ENCODE data around the gene MIS12.

MIS12 gene

DNA sequence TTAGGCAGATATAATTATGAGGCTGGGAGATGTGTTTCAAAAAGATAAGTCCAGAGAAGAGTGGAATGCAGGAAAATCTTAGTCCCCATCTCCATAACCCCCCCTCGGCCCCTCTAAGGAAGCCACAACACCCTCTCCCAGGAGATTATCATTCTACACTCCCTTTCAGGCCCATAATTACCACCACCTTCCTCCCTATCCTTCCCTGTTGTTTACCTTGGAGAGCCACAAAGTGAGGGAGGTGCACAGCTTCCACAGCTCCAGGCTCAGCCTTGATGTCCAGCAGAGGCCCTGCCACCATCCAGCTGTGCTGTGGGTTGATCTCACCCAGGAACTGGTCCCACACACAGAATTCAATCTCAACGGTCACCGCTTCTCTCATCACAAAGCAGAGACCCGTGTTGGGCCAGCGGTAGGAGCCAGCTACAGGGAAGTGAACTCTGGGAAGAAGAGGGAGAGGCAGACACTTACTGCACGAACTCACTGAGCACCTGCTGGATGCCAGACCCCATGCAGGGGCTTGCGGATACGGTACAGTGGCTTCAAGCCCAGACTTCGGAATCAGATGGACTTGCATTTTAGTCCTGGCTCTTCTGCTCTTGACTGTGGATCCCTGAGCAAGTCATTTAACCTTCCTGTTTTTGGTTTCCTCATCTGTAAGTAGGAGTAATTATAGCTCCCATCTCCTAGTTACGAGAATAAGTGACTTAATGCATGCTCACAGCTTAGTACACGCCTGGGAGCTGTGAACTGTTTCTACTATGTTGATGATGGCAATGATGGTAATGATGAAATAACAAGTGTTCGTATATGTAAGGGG is 44.1 kb downstream of the MIS12 start:
- no peak overlapping the region for H3K4me3 ChIP-seq
- H3K27me3 ChIP-seq = no peaks in the 10 kb centered on the region
- TF ChIP-seq, protein P1, sequence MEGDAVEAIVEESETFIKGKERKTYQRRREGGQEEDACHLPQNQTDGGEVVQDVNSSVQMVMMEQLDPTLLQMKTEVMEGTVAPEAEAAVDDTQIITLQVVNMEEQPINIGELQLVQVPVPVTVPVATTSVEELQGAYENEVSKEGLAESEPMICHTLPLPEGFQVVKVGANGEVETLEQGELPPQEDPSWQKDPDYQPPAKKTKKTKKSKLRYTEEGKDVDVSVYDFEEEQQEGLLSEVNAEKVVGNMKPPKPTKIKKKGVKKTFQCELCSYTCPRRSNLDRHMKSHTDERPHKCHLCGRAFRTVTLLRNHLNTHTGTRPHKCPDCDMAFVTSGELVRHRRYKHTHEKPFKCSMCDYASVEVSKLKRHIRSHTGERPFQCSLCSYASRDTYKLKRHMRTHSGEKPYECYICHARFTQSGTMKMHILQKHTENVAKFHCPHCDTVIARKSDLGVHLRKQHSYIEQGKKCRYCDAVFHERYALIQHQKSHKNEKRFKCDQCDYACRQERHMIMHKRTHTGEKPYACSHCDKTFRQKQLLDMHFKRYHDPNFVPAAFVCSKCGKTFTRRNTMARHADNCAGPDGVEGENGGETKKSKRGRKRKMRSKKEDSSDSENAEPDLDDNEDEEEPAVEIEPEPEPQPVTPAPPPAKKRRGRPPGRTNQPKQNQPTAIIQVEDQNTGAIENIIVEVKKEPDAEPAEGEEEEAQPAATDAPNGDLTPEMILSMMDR (IDR thresholded peaks at IDR 0.05) = no peak
- intact Hi-C loops (cut with DNase I; ENCODE audit: low total_unique reads) = no loop called here
- H3K4me1 ChIP-seq = peaks cover 0 to 20% (median 8%) of the 10 kb centered on the region in 4 donors
- peaks cover 0 to 67% (median 40%) of the 10 kb centered on the region in 3 donors for H3K36me3 ChIP-seq
- H3K9me3 ChIP-seq = no peaks in the 10 kb centered on the region
- no peak for DNase-seq
- H3K27ac ChIP-seq = no peak overlapping the region

DNA sequence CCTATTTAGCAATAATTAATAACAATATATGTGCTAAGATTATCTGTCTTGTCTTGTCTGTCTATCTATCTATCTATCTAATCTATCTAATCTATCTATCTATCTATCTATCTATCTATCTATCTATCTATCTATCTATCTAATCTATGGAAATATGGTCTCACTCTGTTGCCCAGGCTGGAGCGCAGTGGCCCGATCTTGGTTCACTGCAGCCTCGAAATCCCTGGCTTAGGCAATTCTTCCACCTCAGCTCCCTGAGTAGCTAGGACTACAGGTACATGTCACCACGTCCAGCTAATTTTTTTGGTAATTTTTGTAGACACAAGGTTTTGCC is 44.7 kb downstream of the MIS12 start:
- DNase-seq = no peak
- Histone ChIP-seq H3K27ac (no peak overlapping the region), H3K9me3 (no peaks in the 10 kb centered on the region), H3K4me3 (no peak overlapping the region), H3K36me3 (peaks cover 0 to 69% (median 44%) of the 10 kb centered on the region in 3 donors), H3K27me3 (no peaks in the 10 kb centered on the region), H3K4me1 (peaks cover 0 to 20% (median 8%) of the 10 kb centered on the region in 4 donors)
- intact Hi-C loops (cut with DNase I; ENCODE audit: low total_unique reads) = no loop called here
- TF ChIP-seq, protein P1 (IDR thresholded peaks at IDR 0.05) = no peak

DNA sequence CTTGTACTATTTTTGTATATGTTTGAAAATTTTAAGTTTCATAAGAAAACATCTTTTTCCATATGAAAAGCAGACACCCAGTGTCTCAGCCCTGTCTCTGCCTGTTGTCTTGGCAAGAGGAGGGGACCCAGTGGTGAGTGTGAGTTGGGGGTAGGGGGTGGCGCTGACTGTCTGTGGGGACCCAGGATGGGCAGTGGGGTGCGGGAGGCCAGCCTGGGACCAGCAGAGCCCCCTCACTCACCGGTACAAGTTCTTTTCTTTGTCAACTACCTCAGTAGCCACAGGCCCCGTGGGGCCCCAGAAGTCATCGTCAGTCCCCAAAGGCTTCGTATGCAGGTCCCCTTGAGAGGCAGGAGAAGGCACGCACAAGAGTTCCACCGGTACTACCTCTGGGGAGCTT is 46.2 kb downstream of the MIS12 start:
- Histone ChIP-seq H3K4me1 (peaks cover 0 to 4% (median 0%) of the 10 kb centered on the region in 4 donors), H3K27me3 (no peaks in the 10 kb centered on the region), H3K9me3 (no peaks in the 10 kb centered on the region), H3K27ac (no peak overlapping the region), H3K4me3 (no peak overlapping the region), H3K36me3 (peaks cover 0 to 77% (median 49%) of the 10 kb centered on the region in 3 donors)
- intact Hi-C loops (cut with DNase I; ENCODE audit: low total_unique reads) = no loop called here
- DNase-seq = no peak
- TF ChIP-seq, protein P1 (IDR thresholded peaks at IDR 0.05) = no peak

DNA sequence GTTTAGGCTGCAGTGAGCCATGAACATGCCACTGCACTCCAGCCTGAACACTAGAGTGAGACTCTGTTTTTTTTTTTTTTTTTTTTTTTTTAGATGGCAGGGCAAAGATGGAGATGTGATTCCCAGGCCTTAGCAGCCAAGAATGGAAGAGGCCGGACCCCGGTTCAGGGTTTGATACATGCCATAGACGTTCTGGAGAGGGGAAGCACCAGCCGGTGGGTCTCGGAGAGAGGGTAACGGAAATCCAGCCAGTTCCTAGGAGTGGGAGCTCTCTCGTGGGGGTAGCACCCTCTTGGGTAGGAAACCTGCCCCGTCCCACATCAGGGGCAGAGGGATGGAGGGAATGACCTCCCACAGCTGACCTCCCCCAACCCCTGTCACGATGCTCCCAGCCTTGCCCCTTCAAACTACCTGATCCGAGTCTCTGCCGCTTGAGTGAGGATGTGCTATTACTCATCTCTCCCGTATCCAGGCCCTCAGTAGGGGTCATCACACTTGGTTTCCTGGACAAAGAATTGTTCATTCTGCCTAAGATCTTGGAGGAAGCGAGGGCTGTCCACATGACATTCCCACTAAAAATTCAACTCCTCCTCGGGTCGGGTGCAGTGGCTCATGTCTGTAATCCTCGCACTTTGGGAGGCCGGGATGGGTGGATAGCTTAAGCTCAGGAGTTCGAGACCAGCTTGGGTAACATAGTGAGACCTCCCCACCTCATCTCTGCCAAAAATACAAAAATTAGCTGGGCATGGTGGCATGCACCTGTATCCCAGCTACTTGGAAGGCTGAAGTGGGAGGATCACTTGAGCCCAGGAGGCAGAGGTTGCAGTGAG is 47.3 kb downstream of the MIS12 start:
- Histone ChIP-seq H3K4me1 (no peaks in the 10 kb centered on the region), H3K9me3 (no peaks in the 10 kb centered on the region), H3K36me3 (peaks cover 0 to 82% (median 55%) of the 10 kb centered on the region in 3 donors), H3K27ac (no peak overlapping the region), H3K4me3 (no peak overlapping the region), H3K27me3 (no peaks in the 10 kb centered on the region)
- intact Hi-C loops (cut with DNase I; ENCODE audit: low total_unique reads) = no loop called here
- TF ChIP-seq, protein P1 (IDR thresholded peaks at IDR 0.05) = no peak
- no peak for DNase-seq

DNA sequence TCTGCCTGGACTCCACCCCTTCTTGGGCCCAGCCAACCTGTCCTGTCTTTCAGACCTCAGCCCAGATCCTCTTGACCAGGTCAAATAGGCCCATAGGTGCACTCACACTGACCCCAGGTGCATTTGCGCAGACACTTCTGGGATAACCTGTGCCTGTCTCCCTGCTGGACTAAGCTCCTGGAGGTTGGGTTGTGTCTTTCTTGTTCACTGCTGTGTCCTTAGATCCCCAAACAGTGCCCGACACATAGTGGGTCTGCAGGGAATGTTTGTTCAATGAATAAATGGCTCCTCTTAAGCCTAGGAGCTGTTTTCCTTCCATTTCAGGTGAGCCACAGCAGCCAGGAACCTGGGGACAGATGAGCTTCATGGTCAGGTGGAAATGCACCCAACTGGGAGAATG is 49.1 kb downstream of the MIS12 start:
- peaks cover 0 to 85% (median 60%) of the 10 kb centered on the region in 3 donors for H3K36me3 ChIP-seq
- TF ChIP-seq, protein P1 (IDR thresholded peaks at IDR 0.05) = no peak
- no peaks in the 10 kb centered on the region for H3K27me3 ChIP-seq
- no peak overlapping the region for H3K27ac ChIP-seq
- no peak for DNase-seq
- intact Hi-C loops (cut with DNase I; ENCODE audit: low total_unique reads) = no loop called here
- no peaks in the 10 kb centered on the region for H3K9me3 ChIP-seq
- H3K4me1 ChIP-seq = no peaks in the 10 kb centered on the region
- H3K4me3 ChIP-seq = no peak overlapping the region

Measured in tibial artery (tissue), 4 donors.